K562 (cell line): ENCODE results near the gene CSTPP1. TPM values are rescaled to one million over a fixed set of nuclear protein-coding genes. Genes with fewer than 3 reads are reported as not detected.

Experiments
- ATAC-seq: fragments of 200-7000 bp; cut with Tn5 transposase; 3 replicates; pipeline ENCODE4 v1.9.1; 2020; ENCODE audit warnings: moderate library complexity
- BruUV-seq: library from RNA; stranded (reverse); fragments of 400-500 nt; replicated peaks from 2 replicates; lab custom pipeline; 2021; lab: Mats Ljungman, UMichigan
- CTCF ChIA-PET: fragments of 300-600 bp; formaldehyde crosslinking; extraction: SDS; loops from one replicate; lab custom pipeline; 2021; ENCODE audit warnings: low intra/inter-chr PET ratio; lab: Yijun Ruan, JAX
- POLR2A ChIA-PET: fragments of 300-600, 350-650 bp; sonication (Branson Sonifier 250); formaldehyde crosslinking; extraction: SDS; loops from one replicate; lab custom pipeline; 2021; ENCODE audit warnings: antibody characterized with exemption, inconsistent platforms; lab: Yijun Ruan, JAX
- DNase-seq, 4 experiments: peaks; one replicate each; pipeline versions ENCODE4 v3.0.0 to v3.0.0-alpha.2; 2011 to 2018; ENCODE audit warnings: low spot score in 3 of 4, mixed read lengths in 3 of 4; ENCODE audit errors: extremely low read depth in 1 of 4
- FAIRE-seq: peaks from 2 replicates; lab custom pipeline; 2011; peaks lifted over from hg19 to GRCh38; lab: Jason Lieb, UNC
- H2AFZ ChIP-seq: 2 replicates; pipeline ENCODE4 v1.6.0; 2011; ENCODE audit warnings: low read depth, low read length, control low read depth, inconsistent platforms
- H3K27ac ChIP-seq: fragments of 200-600 bp; 3 replicates; pipeline ENCODE4 v1.8.0; 2011; ENCODE audit warnings: low read depth, mild to moderate bottlenecking, control low read depth, inconsistent platforms, low read length, moderate library complexity, mixed read lengths; ENCODE audit errors: extremely low read depth
- H3K27me3 ChIP-seq, 2 experiments: fragments of 300-600 bp in 1 of 2; 2 replicates in 1 of 2; 3 replicates in 1 of 2; pipeline versions ENCODE4 v1.6.0 to v1.8.0; 2011; ENCODE audit warnings: inconsistent platforms in 2 of 2, low read length in 2 of 2, mild to moderate bottlenecking in 1 of 2, mixed read lengths in 1 of 2, moderate library complexity in 1 of 2; ENCODE audit not compliant: control insufficient read depth in 2 of 2, insufficient read depth in 2 of 2
- H3K36me3 ChIP-seq: fragments of 300-600 bp; 3 replicates; pipeline ENCODE4 v1.8.0; 2011; ENCODE audit warnings: mild to moderate bottlenecking, low read length, inconsistent platforms; ENCODE audit not compliant: control insufficient read depth, insufficient read depth
- H3K4me1 ChIP-seq, 2 experiments: fragments of 200-600 bp in 1 of 2; replicated peaks in 1 of 2; 2 replicates in 1 of 2; 3 replicates in 1 of 2; pipeline versions ENCODE4 v1.5.1 to v1.8.0; 2011; ENCODE audit warnings: inconsistent platforms in 2 of 2, low read length in 2 of 2, mild to moderate bottlenecking in 1 of 2, mixed read lengths in 1 of 2, moderate library complexity in 1 of 2; ENCODE audit not compliant: control insufficient read depth in 2 of 2, insufficient read depth in 2 of 2
- H3K4me2 ChIP-seq: 2 replicates; pipeline ENCODE4 v1.6.1; 2011; ENCODE audit warnings: low read length, control low read depth, inconsistent platforms, mixed read lengths; ENCODE audit not compliant: insufficient read depth
- H3K4me3 ChIP-seq: fragments of 200-600 bp; sonication (generic), shearing (Covaris generic); 2 replicates; pipeline ENCODE4 v1.5.1; 2016; ENCODE audit warnings: control low read depth, inconsistent platforms
- H3K79me2 ChIP-seq: fragments of 200-600 bp; 3 replicates; pipeline ENCODE4 v1.8.0; 2011; ENCODE audit warnings: low read length, inconsistent platforms; ENCODE audit not compliant: control insufficient read depth, insufficient read depth
- H3K9ac ChIP-seq, 2 experiments: 2 replicates each; pipeline versions ENCODE4 v1.6.0 to v1.6.1; 2011; ENCODE audit warnings: low read depth in 2 of 2, low read length in 2 of 2, control low read depth in 1 of 2, inconsistent platforms in 1 of 2, mild to moderate bottlenecking in 1 of 2, mixed read lengths in 1 of 2; ENCODE audit not compliant: insufficient read depth in 1 of 2
- H3K9me1 ChIP-seq: one replicate; pipeline ENCODE4 v1.6.0; 2011; ENCODE audit warnings: inconsistent platforms, mild to moderate bottlenecking, low read length, moderate library complexity; ENCODE audit not compliant: control insufficient read depth, insufficient read depth
- H3K9me3 ChIP-seq: replicated peaks from 2 replicates; pipeline ENCODE4 v1.5.1; 2011; ENCODE audit warnings: low read depth, low read length, inconsistent platforms; ENCODE audit not compliant: control insufficient read depth, insufficient read depth
- H4K20me1 ChIP-seq: replicated peaks from 2 replicates; pipeline ENCODE4 v1.6.1; 2011; ENCODE audit warnings: low read length, inconsistent platforms, mixed read lengths; ENCODE audit not compliant: control insufficient read depth, insufficient read depth
- CXXC5 ChIP-seq: fragments of 250-450 bp; sonication (Bioruptor Pico); IDR thresholded peaks from 2 replicates; pipeline ENCODE4 v1.8.0; 2022; ENCODE audit warnings: inconsistent platforms, mild to moderate bottlenecking, moderate library complexity
- ILF3 ChIP-seq: fragments of 450-650 bp; IDR thresholded peaks from 2 replicates; pipeline ENCODE4 v1.6.1; 2018; ENCODE audit warnings: antibody characterized with exemption, mild to moderate bottlenecking, moderate library complexity, borderline replicate concordance
- KHSRP ChIP-seq: fragments of 450-650 bp; IDR thresholded peaks from 2 replicates; pipeline ENCODE4 v1.6.1; 2017
- KLF1 ChIP-seq: fragments of 450-650 bp; IDR thresholded peaks from 2 replicates; pipeline ENCODE4 v1.6.1; 2016; ENCODE audit warnings: missing genetic modification characterization, missing compliant biosample characterization
- MAFG ChIP-seq: fragments of 450-650 bp; conservative IDR thresholded peaks from 2 replicates; pipeline ENCODE4 v1.6.1; 2016; ENCODE audit warnings: missing genetic modification characterization, missing compliant biosample characterization
- MCM5 ChIP-seq: fragments of 450-650 bp; IDR thresholded peaks from 2 replicates; pipeline ENCODE4 v1.6.1; 2016; ENCODE audit warnings: low read depth
- PPARD ChIP-seq: fragments of 250-450 bp; sonication (Bioruptor Pico); IDR thresholded peaks from 2 replicates; pipeline ENCODE4 v1.8.0; 2022; ENCODE audit warnings: inconsistent platforms, mild to moderate bottlenecking, moderate library complexity
- TEAD2 ChIP-seq: fragments of 450-650 bp; IDR thresholded peaks from 2 replicates; pipeline ENCODE4 v1.6.1; 2016; ENCODE audit warnings: missing genetic modification characterization, control low read depth, missing compliant biosample characterization
- ZNF143 ChIP-seq: sonication (generic); formaldehyde crosslinking; IDR thresholded peaks from 2 replicates; pipeline ENCODE4 v1.9.0; 2022; ENCODE audit warnings: mild to moderate bottlenecking, missing genetic modification reagents
- ZNF197 ChIP-seq: fragments of 200-800 bp; sonication (Bioruptor generic); IDR thresholded peaks from 2 replicates; pipeline ENCODE4 v1.6.1; 2016; ENCODE audit warnings: low read depth, missing genetic modification characterization, missing compliant biosample characterization
- WGBS: fragments of 100-300 bp; shearing (Covaris generic); methylation state at CpG from one replicate; pipeline ENCODE4 v1.1.6; 2016; ENCODE audit warnings: low coverage, mixed read lengths; ENCODE audit not compliant: insufficient coverage; ENCODE audit errors: missing lambda C conversion rate; 5-methylcytosine and 5-hydroxymethylcytosine counted together
- in situ Hi-C: fragments of 300-500 bp; cut with MboI; formaldehyde crosslinking; loops from 4 replicates; pipeline ENCODE4 v1.15.0; 2018; ENCODE audit warnings: inconsistent platforms, mixed read lengths
- intact Hi-C: fragments of 100-400 bp; cut with micrococcal nuclease; formaldehyde crosslinking; loops from 2 replicates; pipeline ENCODE4 v1.14.2; 2022
- polyA plus RNA-seq, 8 experiments: library from polyadenylated mRNA; depleted of rRNA in 4 of 8; stranded (reverse) in 5 of 8; unstranded in 3 of 8; fragments of >200 nt; fragmentation: Nextera tagmentation in 2 of 8; fragmentation: Illumina TruSeq in 1 of 8; extraction: Ambion mirVana in 2 of 8; extraction: Trizol in 1 of 8; gene quantifications; 2 replicates each; pipeline versions ENCODE4 v1.2.1 to v1.2.3, GENCODE V29; 2011 to 2014; ENCODE audit warnings: inconsistent platforms in 1 of 8, missing spikeins in 1 of 8
- total RNA-seq, 7 experiments: library from RNA; depleted of rRNA in 6 of 7; stranded (reverse); fragments of >200 nt in 6 of 7; fragmentation: Illumina TruSeq in 2 of 7; extraction: Trizol in 2 of 7; gene quantifications; 2 replicates each; pipeline versions ENCODE4 v1.2.1 to v1.2.3, GENCODE V29; 2011 to 2021; ENCODE audit warnings: low replicate concordance in 1 of 7
- TF ChIP-seq, protein P1 (sequence below): fragments of 250-450 bp; sonication (Bioruptor Pico); IDR thresholded peaks from 2 replicates; pipeline ENCODE4 v1.5.1; 2021; ENCODE audit warnings: mild to moderate bottlenecking
- TF ChIP-seq, protein P2 (sequence below): sonication (generic); formaldehyde crosslinking; IDR thresholded peaks from 2 replicates; pipeline ENCODE4 v1.8.1; 2023; ENCODE audit warnings: mild to moderate bottlenecking, missing genetic modification reagents
- TF ChIP-seq, protein P3 (sequence below), 2 experiments: fragments of 450-650 bp; formaldehyde crosslinking in 1 of 2; IDR thresholded peaks; 2 replicates each; pipeline versions ENCODE4 v1.4.0 to v1.6.1; 2014 to 2020; ENCODE audit warnings: mild to moderate bottlenecking in 2 of 2, borderline replicate concordance in 1 of 2, low read depth in 1 of 2

CSTPP1 gene
- total and polyA plus RNA-seq, 9 of the 15 experiments (the other 6 are each of a cell fraction or from before 2014, with no cell fraction given), result 6.5 to 17.8 (median 9.2) TPM

- no peaks in the 10 kb centered on the region; the same call in 1 of the 2 replicates for H4K20me1 ChIP-seq
- intact Hi-C loops, result no loop called here
- DNase-seq (no peak), ATAC-seq (no peak), FAIRE-seq (no peak)
- no peak overlapping the region for H3K27ac ChIP-seq
- H3K4me2 ChIP-seq, result no peak overlapping the region
- H3K27me3 ChIP-seq, result no peaks in the 10 kb centered on the region; a peak in 1 of 5 replicates
- no peaks in the 10 kb centered on the region for H3K9me3 ChIP-seq
- ChIA-PET CTCF (no interaction called here), POLR2A (no interaction called here)
- H3K4me3 ChIP-seq, result no peak overlapping the region
- H3K9me1 ChIP-seq, result no peaks in the 10 kb centered on the region
- no peak overlapping the region for H2AFZ ChIP-seq
- peaks cover 0 to 6% of the 10 kb centered on the region in 2 experiments; a peak in 2 of 5 replicates for H3K4me1 ChIP-seq
- BruUV-seq, result no TSS peak
- no peak overlapping the region for H3K9ac ChIP-seq
- no peaks in the 10 kb centered on the region for H3K79me2 ChIP-seq
- H3K36me3 ChIP-seq, result no peaks in the 10 kb centered on the region
- in situ Hi-C loops, result loop anchor here (10.0 kb wide), 1 partner anchor 393 kb away; no protein-coding TSS in a partner anchor
- 57% methylated on average over 2 of the region's 2 CpGs for whole genome bisulfite sequencing
- TF ChIP-seq CXXC5 (no peak), ZNF143 (no peak), ZNF197 (CRISPR knock-in tag) (no peak), TEAD2 (tag) (no peak), KHSRP (no peak), PPARD (no peak), KLF1 (tag) (no peak), MCM5 (no peak), MAFG (tag) (no peak), ILF3 (no peak)
- TF ChIP-seq, protein P1, sequence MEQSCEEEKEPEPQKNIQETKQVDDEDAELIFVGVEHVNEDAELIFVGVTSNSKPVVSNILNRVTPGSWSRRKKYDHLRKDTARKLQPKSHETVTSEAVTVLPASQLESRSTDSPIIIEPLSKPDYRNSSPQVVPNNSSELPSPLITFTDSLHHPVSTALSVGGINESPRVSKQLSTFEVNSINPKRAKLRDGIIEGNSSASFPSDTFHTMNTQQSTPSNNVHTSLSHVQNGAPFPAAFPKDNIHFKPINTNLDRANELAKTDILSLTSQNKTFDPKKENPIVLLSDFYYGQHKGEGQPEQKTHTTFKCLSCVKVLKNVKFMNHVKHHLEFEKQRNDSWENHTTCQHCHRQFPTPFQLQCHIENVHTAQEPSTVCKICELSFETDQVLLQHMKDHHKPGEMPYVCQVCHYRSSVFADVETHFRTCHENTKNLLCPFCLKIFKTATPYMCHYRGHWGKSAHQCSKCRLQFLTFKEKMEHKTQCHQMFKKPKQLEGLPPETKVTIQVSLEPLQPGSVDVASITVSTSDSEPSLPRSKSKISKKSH (CRISPR knock-in tag), result no peak
- TF ChIP-seq, protein P2, sequence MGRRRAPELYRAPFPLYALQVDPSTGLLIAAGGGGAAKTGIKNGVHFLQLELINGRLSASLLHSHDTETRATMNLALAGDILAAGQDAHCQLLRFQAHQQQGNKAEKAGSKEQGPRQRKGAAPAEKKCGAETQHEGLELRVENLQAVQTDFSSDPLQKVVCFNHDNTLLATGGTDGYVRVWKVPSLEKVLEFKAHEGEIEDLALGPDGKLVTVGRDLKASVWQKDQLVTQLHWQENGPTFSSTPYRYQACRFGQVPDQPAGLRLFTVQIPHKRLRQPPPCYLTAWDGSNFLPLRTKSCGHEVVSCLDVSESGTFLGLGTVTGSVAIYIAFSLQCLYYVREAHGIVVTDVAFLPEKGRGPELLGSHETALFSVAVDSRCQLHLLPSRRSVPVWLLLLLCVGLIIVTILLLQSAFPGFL, result no peak
- TF ChIP-seq, protein P3, sequence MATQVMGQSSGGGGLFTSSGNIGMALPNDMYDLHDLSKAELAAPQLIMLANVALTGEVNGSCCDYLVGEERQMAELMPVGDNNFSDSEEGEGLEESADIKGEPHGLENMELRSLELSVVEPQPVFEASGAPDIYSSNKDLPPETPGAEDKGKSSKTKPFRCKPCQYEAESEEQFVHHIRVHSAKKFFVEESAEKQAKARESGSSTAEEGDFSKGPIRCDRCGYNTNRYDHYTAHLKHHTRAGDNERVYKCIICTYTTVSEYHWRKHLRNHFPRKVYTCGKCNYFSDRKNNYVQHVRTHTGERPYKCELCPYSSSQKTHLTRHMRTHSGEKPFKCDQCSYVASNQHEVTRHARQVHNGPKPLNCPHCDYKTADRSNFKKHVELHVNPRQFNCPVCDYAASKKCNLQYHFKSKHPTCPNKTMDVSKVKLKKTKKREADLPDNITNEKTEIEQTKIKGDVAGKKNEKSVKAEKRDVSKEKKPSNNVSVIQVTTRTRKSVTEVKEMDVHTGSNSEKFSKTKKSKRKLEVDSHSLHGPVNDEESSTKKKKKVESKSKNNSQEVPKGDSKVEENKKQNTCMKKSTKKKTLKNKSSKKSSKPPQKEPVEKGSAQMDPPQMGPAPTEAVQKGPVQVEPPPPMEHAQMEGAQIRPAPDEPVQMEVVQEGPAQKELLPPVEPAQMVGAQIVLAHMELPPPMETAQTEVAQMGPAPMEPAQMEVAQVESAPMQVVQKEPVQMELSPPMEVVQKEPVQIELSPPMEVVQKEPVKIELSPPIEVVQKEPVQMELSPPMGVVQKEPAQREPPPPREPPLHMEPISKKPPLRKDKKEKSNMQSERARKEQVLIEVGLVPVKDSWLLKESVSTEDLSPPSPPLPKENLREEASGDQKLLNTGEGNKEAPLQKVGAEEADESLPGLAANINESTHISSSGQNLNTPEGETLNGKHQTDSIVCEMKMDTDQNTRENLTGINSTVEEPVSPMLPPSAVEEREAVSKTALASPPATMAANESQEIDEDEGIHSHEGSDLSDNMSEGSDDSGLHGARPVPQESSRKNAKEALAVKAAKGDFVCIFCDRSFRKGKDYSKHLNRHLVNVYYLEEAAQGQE (IDR thresholded peaks at IDR 0.05; ENCODE audit: borderline replicate concordance), result no peak
- TF ChIP-seq, protein P3 (CRISPR knock-in tag; IDR thresholded peaks at IDR 0.05; ENCODE audit: low read depth), result no peak
Measured at GRCh38 chr11:47137476-47137875, 200.9 kb downstream of the CSTPP1 start.
